NCI-H2196 (cell line): Measurements from ENCODE around the gene SPATA31E1.
A peak's percentile ranks its signal among the peaks of the same experiment; 100 is the strongest.
"Not testable (repeated sequence)": the region's sequence is repeated elsewhere in the genome, so short reads cannot be mapped to it uniquely, and the experiment has no call there.

Experiments
- DNase-seq: peaks from one replicate; lab custom pipeline; 2025; ENCODE audit not compliant: unreplicated experiment; lab: John Stamatoyannopoulos, UW

The SPATA31E1 gene

GRCh38 chr9:87884578-87885459 lies 2.1 kb downstream of the SPATA31E1 start:
- no peak for DNase-seq

- no peak for DNase-seq
Measured at GRCh38 chr9:87885484-87886189, 3.0 kb downstream of the SPATA31E1 start.

- DNase-seq = no peak
Measured at GRCh38 chr9:87886210-87886932, 3.7 kb downstream of the SPATA31E1 start.

- DNase-seq = no peak
Measured at GRCh38 chr9:87886933-87887505, 4.3 kb downstream of the SPATA31E1 start.

GRCh38 chr9:87887661-87888480 lies 5.2 kb downstream of the SPATA31E1 start:
- DNase-seq = no peak

GRCh38 chr9:87888501-87888900 lies 5.8 kb downstream of the SPATA31E1 start:
- DNase-seq = no peak

- DNase-seq = no peak
Measured at GRCh38 chr9:87889065-87889881, 6.6 kb downstream of the SPATA31E1 start.

- DNase-seq = no peak
Measured at GRCh38 chr9:87889882-87890252, 7.2 kb downstream of the SPATA31E1 start.

- no peak for DNase-seq
Measured at GRCh38 chr9:87890837-87891236, 8.2 kb downstream of the SPATA31E1 start.

GRCh38 chr9:87891754-87892153 lies 9.1 kb downstream of the SPATA31E1 start:
- DNase-seq = no peak

- DNase-seq = no peak
Measured at GRCh38 chr9:87892956-87893355, 10.3 kb downstream of the SPATA31E1 start.

GRCh38 chr9:87894998-87895625 lies 12.4 kb downstream of the SPATA31E1 start:
- no peak for DNase-seq

GRCh38 chr9:87896891-87897290 lies 14.2 kb downstream of the SPATA31E1 start:
- no peak for DNase-seq

GRCh38 chr9:87898151-87898550 lies 15.5 kb downstream of the SPATA31E1 start:
- no peak for DNase-seq

- not testable (repeated sequence) for DNase-seq
Measured at GRCh38 chr9:87902371-87902770, 19.7 kb downstream of the SPATA31E1 start.

- DNase-seq = peak; percentile 81
Measured at GRCh38 chr9:87909310-87910041, 26.8 kb downstream of the SPATA31E1 start.

GRCh38 chr9:87910821-87911220 lies 28.1 kb downstream of the SPATA31E1 start:
- no peak for DNase-seq

GRCh38 chr9:87917662-87918061 lies 35.0 kb downstream of the SPATA31E1 start, which contains the start of gene SPATA31C1:
Gene SPATA31C1, plus strand, starts transcription at chr9:87917962.
- not testable (repeated sequence) for DNase-seq
